DND-41 (cell line): ENCODE results near the gene DUSP8.

Experiments
- EZH2 ChIP-seq: IDR thresholded peaks from 3 replicates; pipeline ENCODE4 v1.6.1; 2012; ENCODE audit warnings: borderline replicate concordance, low read depth, mild to moderate bottlenecking, moderate library complexity, low read length, inconsistent platforms; ENCODE audit not compliant: severe bottlenecking
- TF ChIP-seq, protein P1 (sequence below): IDR thresholded peaks from 2 replicates; pipeline ENCODE4 v1.5.1; 2012; ENCODE audit warnings: borderline replicate concordance, low read length, moderate library complexity, mild to moderate bottlenecking; ENCODE audit not compliant: poor library complexity, severe bottlenecking; ENCODE audit errors: extremely low read depth

DNA sequence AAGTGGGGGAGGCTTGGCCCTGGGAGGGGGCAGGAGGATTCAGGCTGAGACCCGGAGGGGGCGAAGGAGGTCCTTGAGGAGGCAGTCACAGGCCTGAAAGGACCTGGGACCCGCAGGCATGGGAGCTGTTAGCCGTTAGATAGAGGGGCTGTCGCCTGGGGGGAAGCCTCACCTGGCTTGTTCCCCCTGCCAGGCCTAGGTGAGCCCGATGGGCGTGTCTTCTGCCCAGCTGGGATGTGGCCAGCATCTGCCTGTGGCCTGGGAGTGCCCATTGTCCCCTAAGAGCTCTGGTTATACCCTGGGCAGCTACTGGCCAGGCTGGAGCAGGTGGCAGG is 1.8 kb upstream of the DUSP8 start:
- TF ChIP-seq, protein P1, sequence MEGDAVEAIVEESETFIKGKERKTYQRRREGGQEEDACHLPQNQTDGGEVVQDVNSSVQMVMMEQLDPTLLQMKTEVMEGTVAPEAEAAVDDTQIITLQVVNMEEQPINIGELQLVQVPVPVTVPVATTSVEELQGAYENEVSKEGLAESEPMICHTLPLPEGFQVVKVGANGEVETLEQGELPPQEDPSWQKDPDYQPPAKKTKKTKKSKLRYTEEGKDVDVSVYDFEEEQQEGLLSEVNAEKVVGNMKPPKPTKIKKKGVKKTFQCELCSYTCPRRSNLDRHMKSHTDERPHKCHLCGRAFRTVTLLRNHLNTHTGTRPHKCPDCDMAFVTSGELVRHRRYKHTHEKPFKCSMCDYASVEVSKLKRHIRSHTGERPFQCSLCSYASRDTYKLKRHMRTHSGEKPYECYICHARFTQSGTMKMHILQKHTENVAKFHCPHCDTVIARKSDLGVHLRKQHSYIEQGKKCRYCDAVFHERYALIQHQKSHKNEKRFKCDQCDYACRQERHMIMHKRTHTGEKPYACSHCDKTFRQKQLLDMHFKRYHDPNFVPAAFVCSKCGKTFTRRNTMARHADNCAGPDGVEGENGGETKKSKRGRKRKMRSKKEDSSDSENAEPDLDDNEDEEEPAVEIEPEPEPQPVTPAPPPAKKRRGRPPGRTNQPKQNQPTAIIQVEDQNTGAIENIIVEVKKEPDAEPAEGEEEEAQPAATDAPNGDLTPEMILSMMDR: no peak
- no peak for TF ChIP-seq EZH2
